SK-N-SH treated with all-trans-retinoic acid at 6 μM for 48 hours (cell line): Measurements from ENCODE around the gene PRPF19.

Experiments used
- ATAC-seq: fragments of 200-7000 bp; cut with Tn5 transposase; 3 replicates; pipeline ENCODE4 v1.9.1; 2020; ENCODE audit warnings: mild to moderate bottlenecking, moderate library complexity
- ARNTL ChIP-seq: fragments of 450-650 bp; formaldehyde crosslinking; IDR thresholded peaks from 2 replicates; pipeline ENCODE4 v1.5.0; 2020; ENCODE audit warnings: low read depth, mild to moderate bottlenecking, moderate library complexity, borderline replicate concordance
- BACH2 ChIP-seq: fragments of 250-450 bp; sonication (Bioruptor Pico); IDR thresholded peaks from 2 replicates; pipeline ENCODE4 v1.9.0; 2021; ENCODE audit warnings: mild to moderate bottlenecking, borderline replicate concordance
- CSDC2 ChIP-seq: fragments of 250-450 bp; sonication (Bioruptor Pico); IDR thresholded peaks from 2 replicates; pipeline ENCODE4 v1.5.0; 2020; ENCODE audit warnings: mild to moderate bottlenecking, moderate library complexity
- ESRRG ChIP-seq: fragments of 250-450 bp; sonication (Bioruptor Pico); IDR thresholded peaks from 2 replicates; pipeline ENCODE4 v1.6.1; 2021; ENCODE audit warnings: mild to moderate bottlenecking
- GLIS3 ChIP-seq: fragments of 250-450 bp; sonication (Bioruptor Pico); IDR thresholded peaks from 2 replicates; pipeline ENCODE4 v1.5.0; 2020; ENCODE audit warnings: mild to moderate bottlenecking, moderate library complexity
- ISL1 ChIP-seq: fragments of 250-450 bp; sonication (Bioruptor Pico); IDR thresholded peaks from 2 replicates; pipeline ENCODE4 v2.1.2; 2022; ENCODE audit warnings: mild to moderate bottlenecking, moderate library complexity
- OSR1 ChIP-seq: fragments of 250-450 bp; sonication (Bioruptor Pico); IDR thresholded peaks from 2 replicates; pipeline ENCODE4 v1.8.0; 2022; ENCODE audit warnings: moderate library complexity, mild to moderate bottlenecking, inconsistent platforms
- PPARA ChIP-seq: fragments of 250-450 bp; sonication (Bioruptor Pico); IDR thresholded peaks from 2 replicates; pipeline ENCODE4 v1.5.0; 2020; ENCODE audit warnings: mild to moderate bottlenecking, borderline replicate concordance
- SNAI2 ChIP-seq: fragments of 250-450 bp; sonication (Bioruptor Pico); IDR thresholded peaks from 2 replicates; pipeline ENCODE4 v1.5.0; 2020; ENCODE audit warnings: mild to moderate bottlenecking, moderate library complexity
- TCF4 ChIP-seq: fragments of 250-450 bp; sonication (Bioruptor Pico); IDR thresholded peaks from 2 replicates; pipeline ENCODE4 v1.8.0; 2021; ENCODE audit warnings: mild to moderate bottlenecking, moderate library complexity, borderline replicate concordance
- TOX ChIP-seq: fragments of 250-450 bp; sonication (Bioruptor Pico); IDR thresholded peaks from 2 replicates; pipeline ENCODE4 v1.8.0; 2021; ENCODE audit warnings: mild to moderate bottlenecking, moderate library complexity, borderline replicate concordance
- ZC3H10 ChIP-seq: fragments of 250-450 bp; sonication (Bioruptor Pico); IDR thresholded peaks from 2 replicates; pipeline ENCODE4 v1.5.1; 2021; ENCODE audit warnings: mild to moderate bottlenecking, moderate library complexity
- ZFP3 ChIP-seq: fragments of 250-450 bp; sonication (Bioruptor Pico); IDR thresholded peaks from 2 replicates; pipeline ENCODE4 v1.5.0; 2020; ENCODE audit warnings: mild to moderate bottlenecking, moderate library complexity
- ZFP30 ChIP-seq: fragments of 450-650 bp; formaldehyde crosslinking; IDR thresholded peaks from 2 replicates; pipeline ENCODE4 v1.5.0; 2022; ENCODE audit warnings: mild to moderate bottlenecking, moderate library complexity
- ZNF565 ChIP-seq: fragments of 450-650 bp; formaldehyde crosslinking; conservative IDR thresholded peaks from 2 replicates; pipeline ENCODE4 v1.5.0; 2020; ENCODE audit warnings: low read depth, mild to moderate bottlenecking, moderate library complexity
- ZNF70 ChIP-seq: fragments of 450-650 bp; formaldehyde crosslinking; IDR thresholded peaks from 2 replicates; pipeline ENCODE4 v1.5.0; 2020; ENCODE audit warnings: mild to moderate bottlenecking, moderate library complexity
- ZNF8 ChIP-seq: fragments of 450-650 bp; formaldehyde crosslinking; IDR thresholded peaks from 2 replicates; pipeline ENCODE4 v1.5.0; 2020; ENCODE audit warnings: mild to moderate bottlenecking, moderate library complexity
- TF ChIP-seq, protein P1 (sequence below): fragments of 250-450 bp; sonication (Bioruptor Pico); IDR thresholded peaks from 2 replicates; pipeline ENCODE4 v1.8.0; 2021; ENCODE audit warnings: low read depth, mild to moderate bottlenecking, moderate library complexity, borderline replicate concordance
- TF ChIP-seq, protein P2 (sequence below): fragments of 250-450 bp; sonication (Bioruptor Pico); IDR thresholded peaks from 2 replicates; pipeline ENCODE4 v1.5.0; 2020; ENCODE audit warnings: mild to moderate bottlenecking, moderate library complexity
- TF ChIP-seq, protein P3 (sequence below): fragments of 250-450 bp; sonication (Bioruptor Pico); IDR thresholded peaks from 2 replicates; pipeline ENCODE4 v1.5.1; 2020; ENCODE audit warnings: low read depth, mild to moderate bottlenecking, moderate library complexity
- TF ChIP-seq, protein P4 (sequence below): fragments of 250-450 bp; sonication (Bioruptor Pico); IDR thresholded peaks from 2 replicates; pipeline ENCODE4 v1.8.0; 2020; ENCODE audit warnings: mild to moderate bottlenecking, moderate library complexity, borderline replicate concordance
- TF ChIP-seq, protein P5 (sequence below): fragments of 250-450 bp; sonication (Bioruptor Pico); IDR thresholded peaks from 2 replicates; pipeline ENCODE4 v1.5.1; 2021; ENCODE audit warnings: mild to moderate bottlenecking, moderate library complexity

Gene PRPF19

DNA sequence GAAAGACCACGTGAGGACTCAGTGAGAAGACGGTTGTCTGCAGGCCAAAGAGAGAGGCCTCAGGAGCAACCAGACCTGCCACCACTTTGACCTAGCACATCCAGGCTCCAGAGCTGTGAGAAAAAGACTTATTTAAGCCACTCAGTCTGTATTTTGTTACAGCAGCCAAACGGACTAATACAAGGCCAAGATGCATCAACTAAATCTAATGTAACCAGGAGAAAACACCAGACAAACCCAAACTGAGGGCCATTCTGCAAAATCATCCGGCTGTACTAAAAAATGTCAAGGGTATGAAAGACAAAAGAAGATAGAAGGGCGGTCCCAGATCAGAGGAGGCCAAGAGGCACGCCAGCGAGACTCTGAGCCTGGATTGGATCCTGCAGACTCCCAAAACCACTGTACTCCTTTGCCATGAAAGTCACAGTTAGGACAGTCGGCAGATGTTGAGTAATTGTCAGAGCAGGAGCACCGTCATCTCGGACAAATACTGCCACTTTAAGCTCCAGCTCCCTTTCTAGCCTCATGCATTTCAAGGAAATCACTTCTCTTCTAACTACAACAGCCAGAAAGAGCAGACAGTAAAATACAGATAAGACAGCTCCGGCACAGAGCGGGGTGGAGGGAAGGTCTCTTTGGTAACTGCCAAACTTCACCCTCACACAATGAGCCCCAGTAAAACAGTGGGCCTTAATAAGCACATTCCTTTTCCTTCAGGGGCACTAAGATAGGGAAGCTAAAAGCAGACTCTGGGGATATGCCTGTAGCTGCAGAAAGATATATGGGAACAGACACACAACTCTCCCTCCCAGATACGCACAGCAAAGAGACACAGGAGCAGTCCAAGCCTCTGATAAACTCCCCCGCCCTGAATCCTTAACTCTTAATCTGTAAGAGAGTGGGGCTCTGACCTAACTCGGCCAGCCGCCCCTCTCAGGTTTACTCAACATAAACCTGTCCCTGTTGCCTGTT lies 42.5 kb downstream of the PRPF19 start:
- ATAC-seq, result no peak

DNA sequence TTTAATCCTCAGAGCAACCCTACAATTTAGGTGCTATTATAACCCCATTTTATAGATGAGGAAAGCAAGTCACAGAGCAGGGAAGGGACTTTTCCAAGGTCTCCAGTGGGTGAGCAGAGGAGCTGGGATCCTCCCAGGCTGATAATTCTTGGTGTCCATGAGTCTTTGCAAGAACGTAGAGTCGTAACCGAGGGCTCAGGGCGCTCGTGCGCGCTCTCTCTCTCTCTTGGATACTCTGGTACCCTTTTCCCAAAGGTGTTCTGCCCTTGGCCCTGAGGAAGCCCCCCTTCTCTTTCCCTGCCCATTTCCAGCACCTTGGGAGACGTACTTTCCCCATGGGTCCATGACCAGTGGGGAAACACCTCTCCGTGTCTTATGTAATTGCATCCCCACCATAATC lies 44.2 kb downstream of the PRPF19 start:
- TF ChIP-seq OSR1 (CRISPR knock-in tag) (no peak), ZFP30 (no peak), ZC3H10 (CRISPR knock-in tag) (no peak), ZFP3 (CRISPR knock-in tag) (no peak), TCF4 (CRISPR knock-in tag) (no peak), ESRRG (CRISPR knock-in tag) (no peak), ZNF8 (CRISPR knock-in tag) (no peak)
- TF ChIP-seq, protein P1, sequence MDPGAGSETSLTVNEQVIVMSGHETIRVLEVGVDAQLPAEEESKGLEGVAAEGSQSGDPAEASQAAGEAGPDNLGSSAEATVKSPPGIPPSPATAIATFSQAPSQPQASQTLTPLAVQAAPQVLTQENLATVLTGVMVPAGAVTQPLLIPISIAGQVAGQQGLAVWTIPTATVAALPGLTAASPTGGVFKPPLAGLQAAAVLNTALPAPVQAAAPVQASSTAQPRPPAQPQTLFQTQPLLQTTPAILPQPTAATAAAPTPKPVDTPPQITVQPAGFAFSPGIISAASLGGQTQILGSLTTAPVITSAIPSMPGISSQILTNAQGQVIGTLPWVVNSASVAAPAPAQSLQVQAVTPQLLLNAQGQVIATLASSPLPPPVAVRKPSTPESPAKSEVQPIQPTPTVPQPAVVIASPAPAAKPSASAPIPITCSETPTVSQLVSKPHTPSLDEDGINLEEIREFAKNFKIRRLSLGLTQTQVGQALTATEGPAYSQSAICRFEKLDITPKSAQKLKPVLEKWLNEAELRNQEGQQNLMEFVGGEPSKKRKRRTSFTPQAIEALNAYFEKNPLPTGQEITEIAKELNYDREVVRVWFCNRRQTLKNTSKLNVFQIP (CRISPR knock-in tag), result no peak
- TF ChIP-seq, protein P2, sequence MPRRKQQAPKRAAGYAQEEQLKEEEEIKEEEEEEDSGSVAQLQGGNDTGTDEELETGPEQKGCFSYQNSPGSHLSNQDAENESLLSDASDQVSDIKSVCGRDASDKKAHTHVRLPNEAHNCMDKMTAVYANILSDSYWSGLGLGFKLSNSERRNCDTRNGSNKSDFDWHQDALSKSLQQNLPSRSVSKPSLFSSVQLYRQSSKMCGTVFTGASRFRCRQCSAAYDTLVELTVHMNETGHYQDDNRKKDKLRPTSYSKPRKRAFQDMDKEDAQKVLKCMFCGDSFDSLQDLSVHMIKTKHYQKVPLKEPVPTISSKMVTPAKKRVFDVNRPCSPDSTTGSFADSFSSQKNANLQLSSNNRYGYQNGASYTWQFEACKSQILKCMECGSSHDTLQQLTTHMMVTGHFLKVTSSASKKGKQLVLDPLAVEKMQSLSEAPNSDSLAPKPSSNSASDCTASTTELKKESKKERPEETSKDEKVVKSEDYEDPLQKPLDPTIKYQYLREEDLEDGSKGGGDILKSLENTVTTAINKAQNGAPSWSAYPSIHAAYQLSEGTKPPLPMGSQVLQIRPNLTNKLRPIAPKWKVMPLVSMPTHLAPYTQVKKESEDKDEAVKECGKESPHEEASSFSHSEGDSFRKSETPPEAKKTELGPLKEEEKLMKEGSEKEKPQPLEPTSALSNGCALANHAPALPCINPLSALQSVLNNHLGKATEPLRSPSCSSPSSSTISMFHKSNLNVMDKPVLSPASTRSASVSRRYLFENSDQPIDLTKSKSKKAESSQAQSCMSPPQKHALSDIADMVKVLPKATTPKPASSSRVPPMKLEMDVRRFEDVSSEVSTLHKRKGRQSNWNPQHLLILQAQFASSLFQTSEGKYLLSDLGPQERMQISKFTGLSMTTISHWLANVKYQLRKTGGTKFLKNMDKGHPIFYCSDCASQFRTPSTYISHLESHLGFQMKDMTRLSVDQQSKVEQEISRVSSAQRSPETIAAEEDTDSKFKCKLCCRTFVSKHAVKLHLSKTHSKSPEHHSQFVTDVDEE (CRISPR knock-in tag), result no peak
- TF ChIP-seq, all 23 proteins: peak for 0
- ATAC-seq, result no peak

More for the DNA sequence above, 42.5 kb downstream of the PRPF19 start:
- TF ChIP-seq CSDC2 (CRISPR knock-in tag) (no peak), SNAI2 (CRISPR knock-in tag) (no peak), TOX (CRISPR knock-in tag) (no peak), ZFP3 (CRISPR knock-in tag) (no peak), GLIS3 (CRISPR knock-in tag) (no peak), ESRRG (CRISPR knock-in tag) (no peak)

DNA sequence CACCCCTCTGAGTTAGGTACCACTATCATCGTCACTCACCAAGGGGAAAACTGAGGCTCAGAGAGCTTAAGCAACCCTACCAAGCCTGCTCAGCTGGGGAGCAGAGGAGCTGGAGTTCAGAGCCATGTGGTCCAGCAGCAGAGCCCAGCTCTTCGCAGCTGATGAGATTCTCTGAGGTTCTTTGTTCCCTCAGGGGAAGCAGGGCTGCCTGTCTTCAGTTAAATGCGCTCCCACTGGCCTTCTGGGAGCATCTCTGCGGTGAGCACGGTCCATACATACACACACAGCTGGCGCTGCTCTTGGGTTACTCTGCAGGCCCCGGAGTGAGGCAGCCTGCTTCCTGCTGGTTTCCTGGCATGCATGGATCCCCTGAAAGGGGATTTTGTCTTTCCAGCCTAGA lies 45.4 kb downstream of the PRPF19 start:
- TF ChIP-seq CSDC2 (CRISPR knock-in tag), result no peak
- TF ChIP-seq, protein P3, sequence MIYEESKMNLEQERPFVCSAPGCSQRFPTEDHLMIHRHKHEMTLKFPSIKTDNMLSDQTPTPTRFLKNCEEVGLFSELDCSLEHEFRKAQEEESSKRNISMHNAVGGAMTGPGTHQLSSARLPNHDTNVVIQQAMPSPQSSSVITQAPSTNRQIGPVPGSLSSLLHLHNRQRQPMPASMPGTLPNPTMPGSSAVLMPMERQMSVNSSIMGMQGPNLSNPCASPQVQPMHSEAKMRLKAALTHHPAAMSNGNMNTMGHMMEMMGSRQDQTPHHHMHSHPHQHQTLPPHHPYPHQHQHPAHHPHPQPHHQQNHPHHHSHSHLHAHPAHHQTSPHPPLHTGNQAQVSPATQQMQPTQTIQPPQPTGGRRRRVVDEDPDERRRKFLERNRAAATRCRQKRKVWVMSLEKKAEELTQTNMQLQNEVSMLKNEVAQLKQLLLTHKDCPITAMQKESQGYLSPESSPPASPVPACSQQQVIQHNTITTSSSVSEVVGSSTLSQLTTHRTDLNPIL (CRISPR knock-in tag), result no peak
- no peak for TF ChIP-seq ZC3H10 (CRISPR knock-in tag)
- TF ChIP-seq BACH2 (CRISPR knock-in tag), result no peak
- TF ChIP-seq ARNTL (CRISPR knock-in tag), result no peak
- TF ChIP-seq ZNF8 (CRISPR knock-in tag), result no peak
- TF ChIP-seq ESRRG (CRISPR knock-in tag), result no peak
- TF ChIP-seq ZFP30, result no peak
- no peak for TF ChIP-seq ISL1
- TF ChIP-seq, protein P4, sequence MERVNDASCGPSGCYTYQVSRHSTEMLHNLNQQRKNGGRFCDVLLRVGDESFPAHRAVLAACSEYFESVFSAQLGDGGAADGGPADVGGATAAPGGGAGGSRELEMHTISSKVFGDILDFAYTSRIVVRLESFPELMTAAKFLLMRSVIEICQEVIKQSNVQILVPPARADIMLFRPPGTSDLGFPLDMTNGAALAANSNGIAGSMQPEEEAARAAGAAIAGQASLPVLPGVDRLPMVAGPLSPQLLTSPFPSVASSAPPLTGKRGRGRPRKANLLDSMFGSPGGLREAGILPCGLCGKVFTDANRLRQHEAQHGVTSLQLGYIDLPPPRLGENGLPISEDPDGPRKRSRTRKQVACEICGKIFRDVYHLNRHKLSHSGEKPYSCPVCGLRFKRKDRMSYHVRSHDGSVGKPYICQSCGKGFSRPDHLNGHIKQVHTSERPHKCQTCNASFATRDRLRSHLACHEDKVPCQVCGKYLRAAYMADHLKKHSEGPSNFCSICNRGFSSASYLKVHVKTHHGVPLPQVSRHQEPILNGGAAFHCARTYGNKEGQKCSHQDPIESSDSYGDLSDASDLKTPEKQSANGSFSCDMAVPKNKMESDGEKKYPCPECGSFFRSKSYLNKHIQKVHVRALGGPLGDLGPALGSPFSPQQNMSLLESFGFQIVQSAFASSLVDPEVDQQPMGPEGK (CRISPR knock-in tag), result no peak
- no peak for TF ChIP-seq OSR1 (CRISPR knock-in tag)
- no peak for TF ChIP-seq SNAI2 (CRISPR knock-in tag)
- TF ChIP-seq ZNF70, result no peak
- TF ChIP-seq, protein P1 (CRISPR knock-in tag), result no peak
- TF ChIP-seq, protein P5, sequence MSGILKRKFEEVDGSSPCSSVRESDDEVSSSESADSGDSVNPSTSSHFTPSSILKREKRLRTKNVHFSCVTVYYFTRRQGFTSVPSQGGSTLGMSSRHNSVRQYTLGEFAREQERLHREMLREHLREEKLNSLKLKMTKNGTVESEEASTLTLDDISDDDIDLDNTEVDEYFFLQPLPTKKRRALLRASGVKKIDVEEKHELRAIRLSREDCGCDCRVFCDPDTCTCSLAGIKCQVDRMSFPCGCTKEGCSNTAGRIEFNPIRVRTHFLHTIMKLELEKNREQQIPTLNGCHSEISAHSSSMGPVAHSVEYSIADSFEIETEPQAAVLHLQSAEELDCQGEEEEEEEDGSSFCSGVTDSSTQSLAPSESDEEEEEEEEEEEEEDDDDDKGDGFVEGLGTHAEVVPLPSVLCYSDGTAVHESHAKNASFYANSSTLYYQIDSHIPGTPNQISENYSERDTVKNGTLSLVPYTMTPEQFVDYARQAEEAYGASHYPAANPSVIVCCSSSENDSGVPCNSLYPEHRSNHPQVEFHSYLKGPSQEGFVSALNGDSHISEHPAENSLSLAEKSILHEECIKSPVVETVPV (CRISPR knock-in tag), result no peak
- no peak for TF ChIP-seq GLIS3 (CRISPR knock-in tag)
- no peak for TF ChIP-seq PPARA (CRISPR knock-in tag)
- no peak for TF ChIP-seq ZNF565 (CRISPR knock-in tag)
- no peak for ATAC-seq
